Skin epidermis (tissue), 12 donors: ENCODE data around the gene ACE2.
A peak's percentile ranks its signal among the peaks of the same experiment; 100 is the strongest.

Experiments
- H3K27ac ChIP-seq, 21 experiments: fragments of 200-600 bp; sonication (generic) in 11 of 21; one replicate each; pipeline ENCODE4 v1.5.0; 2020; ENCODE audit warnings: mild to moderate bottlenecking in 3 of 21, inconsistent platforms in 2 of 21, moderate library complexity in 2 of 21
- H3K4me3 ChIP-seq, 7 experiments: fragments of 200-600 bp; sonication (generic) in 2 of 7; one replicate each; pipeline ENCODE4 v1.5.0; 2020; ENCODE audit warnings: inconsistent platforms in 2 of 7, mild to moderate bottlenecking in 2 of 7, moderate library complexity in 1 of 7

ACE2 gene

GRCh38 chrX:15579778-15580747 is 20.7 kb downstream of the ACE2 start:
- H3K4me3 ChIP-seq, result no peak overlapping the region
- peak overlapping the region in 4 of 21 experiments; percentile 4 to 63 (median 28) for H3K27ac ChIP-seq

- H3K27ac ChIP-seq, result no peak overlapping the region
Measured at GRCh38 chrX:15576019-15576418, 24.7 kb downstream of the ACE2 start.

GRCh38 chrX:15574017-15574416 is 26.7 kb downstream of the ACE2 start:
- no peak overlapping the region for H3K4me3 ChIP-seq
- H3K27ac ChIP-seq, result no peak overlapping the region

More at GRCh38 chrX:15576019-15576418, 24.7 kb downstream of the ACE2 start:
- H3K4me3 ChIP-seq, result no peak overlapping the region

GRCh38 chrX:15570145-15570544 is 30.6 kb downstream of the ACE2 start:
- H3K4me3 ChIP-seq, result no peak overlapping the region
- no peak overlapping the region for H3K27ac ChIP-seq

- no peak overlapping the region for H3K27ac ChIP-seq
Measured at GRCh38 chrX:15567886-15568616, 32.7 kb downstream of the ACE2 start.

GRCh38 chrX:15567267-15567666 is 33.5 kb downstream of the ACE2 start:
- Histone ChIP-seq H3K4me3 (no peak overlapping the region), H3K27ac (no peak overlapping the region)

More at GRCh38 chrX:15567886-15568616, 32.7 kb downstream of the ACE2 start:
- H3K4me3 ChIP-seq, result no peak overlapping the region

GRCh38 chrX:15566244-15566643 is 34.5 kb downstream of the ACE2 start:
- H3K27ac ChIP-seq, result no peak overlapping the region
- H3K4me3 ChIP-seq, result no peak overlapping the region

- H3K27ac ChIP-seq, result no peak overlapping the region
- H3K4me3 ChIP-seq, result no peak overlapping the region
Measured at GRCh38 chrX:15564981-15565579, 35.7 kb downstream of the ACE2 start.

GRCh38 chrX:15563056-15563455 is 37.7 kb downstream of the ACE2 start:
- H3K27ac ChIP-seq, result no peak overlapping the region

GRCh38 chrX:15560924-15561323 is 39.8 kb downstream of the ACE2 start:
- H3K4me3 ChIP-seq, result no peak overlapping the region

More at GRCh38 chrX:15563056-15563455, 37.7 kb downstream of the ACE2 start:
- no peak overlapping the region for H3K4me3 ChIP-seq

GRCh38 chrX:15559227-15559626 is 41.5 kb downstream of the ACE2 start:
- no peak overlapping the region for H3K4me3 ChIP-seq
- no peak overlapping the region for H3K27ac ChIP-seq

More at GRCh38 chrX:15560924-15561323, 39.8 kb downstream of the ACE2 start:
- no peak overlapping the region for H3K27ac ChIP-seq

GRCh38 chrX:15549189-15550012 is 51.4 kb downstream of the ACE2 start:
- H3K27ac ChIP-seq, result no peak overlapping the region
- H3K4me3 ChIP-seq, result no peak overlapping the region

GRCh38 chrX:15547356-15547755 is 53.4 kb downstream of the ACE2 start:
- Histone ChIP-seq H3K4me3 (no peak overlapping the region), H3K27ac (no peak overlapping the region)

- Histone ChIP-seq H3K4me3 (no peak overlapping the region), H3K27ac (no peak overlapping the region)
Measured at GRCh38 chrX:15546745-15547144, 54.0 kb downstream of the ACE2 start.

GRCh38 chrX:15530318-15530717 is 70.4 kb downstream of the ACE2 start:
- no peak overlapping the region for H3K4me3 ChIP-seq
- no peak overlapping the region for H3K27ac ChIP-seq

GRCh38 chrX:15529165-15529564 is 71.6 kb downstream of the ACE2 start:
- H3K27ac ChIP-seq, result no peak overlapping the region

GRCh38 chrX:15525664-15526416 is 74.9 kb downstream of the ACE2 start:
- Histone ChIP-seq H3K27ac (no peak overlapping the region), H3K4me3 (no peak overlapping the region)

More at GRCh38 chrX:15529165-15529564, 71.6 kb downstream of the ACE2 start:
- no peak overlapping the region for H3K4me3 ChIP-seq

GRCh38 chrX:15524417-15524816 is 76.3 kb downstream of the ACE2 start:
- Histone ChIP-seq H3K27ac (no peak overlapping the region), H3K4me3 (no peak overlapping the region)

GRCh38 chrX:15523088-15523487 is 77.7 kb downstream of the ACE2 start:
- Histone ChIP-seq H3K4me3 (no peak overlapping the region), H3K27ac (no peak overlapping the region)
